NCI-H2029 (cell line): ENCODE results near the gene OR6Y1.

Source experiments
- DNase-seq: peaks from one replicate; lab custom pipeline; 2025; lab: John Stamatoyannopoulos, UW

OR6Y1 gene

DNA sequence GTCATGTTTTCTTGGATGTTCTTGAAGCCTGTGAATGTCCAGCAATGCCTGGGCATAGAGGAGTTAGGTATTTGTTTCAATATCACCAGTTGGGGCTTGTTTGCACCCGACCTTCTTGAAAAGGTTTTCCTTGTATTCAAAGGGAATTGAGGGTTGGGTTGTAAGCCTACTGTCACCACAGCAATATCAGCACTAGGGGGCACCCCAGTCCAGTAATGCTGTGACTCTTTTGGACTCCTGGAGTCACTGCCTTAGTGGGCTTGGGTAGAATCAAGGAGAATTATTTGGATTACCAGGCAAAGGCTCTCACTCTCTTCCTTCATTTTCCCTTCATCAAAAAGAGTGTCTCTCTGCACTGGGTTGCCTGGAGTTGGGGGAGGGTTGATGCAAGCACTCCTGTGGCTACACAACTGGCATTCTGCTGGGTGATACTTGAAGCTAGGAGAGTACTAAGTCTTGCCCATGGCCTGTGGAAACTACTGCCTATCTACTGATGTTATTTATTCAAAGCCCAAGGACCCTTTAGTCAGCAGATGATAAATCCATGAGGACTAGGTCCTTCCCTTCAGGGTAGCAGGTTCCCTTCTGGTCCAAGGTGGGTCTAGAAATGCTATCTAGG is 47.7 kb downstream of the OR6Y1 start:
- peak; percentile 18 for DNase-seq

DNA sequence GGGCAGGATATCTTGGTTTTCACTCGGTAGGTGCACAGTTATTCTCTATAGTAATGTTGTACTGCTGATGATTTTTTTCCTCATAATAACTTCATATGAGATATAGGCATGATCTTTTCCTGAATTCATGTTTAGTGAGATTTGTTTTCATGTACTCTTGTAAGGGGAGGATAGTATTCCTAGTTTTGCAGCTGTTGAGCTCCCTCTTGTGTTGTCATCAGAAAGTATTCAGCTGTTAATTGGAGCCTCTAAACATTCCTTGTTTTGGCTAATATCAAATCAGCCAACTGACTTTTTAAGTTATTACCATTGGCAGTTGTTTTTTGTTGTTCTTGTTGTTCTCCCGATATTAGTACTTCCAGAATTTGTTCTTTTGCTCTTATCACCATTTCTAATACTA is 57.8 kb downstream of the OR6Y1 start:
- peak; percentile 2 for DNase-seq

DNA sequence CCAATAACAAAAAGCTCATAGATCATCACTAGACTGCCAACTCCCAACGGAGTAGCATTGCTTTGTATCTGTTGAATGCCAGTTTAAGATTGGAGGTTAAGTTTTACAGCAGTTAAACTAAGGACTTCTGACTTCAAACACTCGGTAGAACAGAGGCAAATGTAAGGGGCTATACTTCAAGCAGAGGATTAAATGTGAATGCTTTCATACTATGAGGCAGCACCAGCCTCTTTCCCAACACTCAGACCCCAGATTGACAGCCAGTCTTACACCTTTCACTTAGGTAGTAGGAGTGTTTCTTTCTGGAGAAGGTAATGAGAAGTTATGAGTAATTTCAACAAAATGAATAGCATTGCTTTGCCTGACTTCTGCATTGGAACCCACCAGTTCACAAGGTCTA is 59.4 kb downstream of the OR6Y1 start:
- no peak for DNase-seq
